ENCODE data around the gene LPP.

LPP gene

DNA sequence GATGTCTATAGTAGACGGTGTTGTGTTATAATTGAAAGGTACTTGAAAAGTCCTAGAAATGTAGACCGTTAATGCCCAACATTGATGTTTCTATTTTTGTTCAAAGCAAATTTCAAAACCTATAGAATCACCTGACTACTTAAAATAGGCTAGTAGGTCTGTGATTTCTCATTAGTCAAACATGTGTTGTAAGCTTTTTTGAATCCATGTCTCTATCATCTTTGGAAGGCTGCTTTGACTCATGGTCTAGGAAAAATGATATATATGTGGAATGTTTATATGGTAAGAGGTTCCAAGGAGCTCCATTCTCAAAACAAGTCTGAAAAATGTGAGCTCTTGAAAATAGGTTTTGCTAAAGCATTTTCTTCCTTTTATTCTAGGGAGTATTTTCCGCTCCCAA lies 375.3 kb downstream of the LPP start:
- no peak for DNase-seq

DNA sequence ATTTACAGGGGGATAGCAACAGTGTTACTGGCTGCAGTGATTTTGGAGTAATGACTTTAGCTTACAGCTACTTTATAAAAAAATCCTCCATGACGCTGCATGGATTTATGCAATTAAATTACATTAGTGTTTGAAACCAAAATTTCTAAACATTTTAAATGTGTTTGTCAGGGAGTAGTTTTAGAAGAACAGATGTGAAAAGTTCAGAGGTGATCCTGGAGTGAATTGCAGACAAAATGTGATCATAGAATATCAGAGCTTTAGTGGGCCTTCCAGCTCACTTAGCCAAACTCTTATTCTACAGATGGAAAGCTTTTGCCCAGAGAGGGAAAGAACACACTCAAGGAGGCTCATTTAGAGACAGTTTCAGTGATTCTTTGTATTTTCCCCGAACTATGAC lies 376.3 kb downstream of the LPP start:
- no peak for DNase-seq

DNA sequence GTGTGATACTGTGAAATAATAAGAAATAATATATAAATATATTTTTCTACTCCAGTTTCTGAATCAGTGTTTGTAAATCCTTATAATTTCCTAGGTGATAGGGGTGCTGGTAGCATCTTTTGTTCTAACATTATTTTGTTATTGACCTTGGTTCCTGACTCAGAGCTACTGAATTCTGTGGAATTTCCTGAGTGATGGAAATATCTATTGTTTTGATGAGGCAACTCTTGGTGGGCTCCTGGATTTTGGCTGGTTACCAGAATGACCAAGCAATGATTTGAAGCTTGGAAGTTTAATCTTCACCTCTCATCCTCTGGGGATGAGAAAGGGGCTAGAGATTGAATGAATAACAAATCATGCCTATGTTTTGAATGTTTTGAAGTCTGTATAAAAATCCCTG lies 377.3 kb downstream of the LPP start:
- DNase-seq: no peak

DNA sequence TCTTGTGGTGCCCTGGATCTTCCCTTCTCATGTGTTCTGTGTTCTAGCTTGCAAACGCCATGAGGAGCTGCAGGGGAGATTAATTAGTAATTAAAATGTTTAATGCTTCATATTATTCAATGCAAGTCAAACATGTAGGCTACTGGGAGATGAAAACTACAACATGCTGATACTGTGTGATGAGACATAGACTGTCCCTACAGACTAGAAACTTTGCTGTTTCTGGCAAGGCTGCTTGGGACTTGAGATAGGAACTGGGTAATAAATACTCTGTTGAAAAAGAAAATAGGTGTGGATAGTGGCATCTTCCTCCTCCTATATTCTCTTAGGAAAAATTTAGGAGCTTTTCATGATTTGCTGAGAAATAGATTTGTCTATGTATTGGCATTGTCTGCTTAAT lies 379.2 kb downstream of the LPP start:
- DNase-seq: no peak

DNA sequence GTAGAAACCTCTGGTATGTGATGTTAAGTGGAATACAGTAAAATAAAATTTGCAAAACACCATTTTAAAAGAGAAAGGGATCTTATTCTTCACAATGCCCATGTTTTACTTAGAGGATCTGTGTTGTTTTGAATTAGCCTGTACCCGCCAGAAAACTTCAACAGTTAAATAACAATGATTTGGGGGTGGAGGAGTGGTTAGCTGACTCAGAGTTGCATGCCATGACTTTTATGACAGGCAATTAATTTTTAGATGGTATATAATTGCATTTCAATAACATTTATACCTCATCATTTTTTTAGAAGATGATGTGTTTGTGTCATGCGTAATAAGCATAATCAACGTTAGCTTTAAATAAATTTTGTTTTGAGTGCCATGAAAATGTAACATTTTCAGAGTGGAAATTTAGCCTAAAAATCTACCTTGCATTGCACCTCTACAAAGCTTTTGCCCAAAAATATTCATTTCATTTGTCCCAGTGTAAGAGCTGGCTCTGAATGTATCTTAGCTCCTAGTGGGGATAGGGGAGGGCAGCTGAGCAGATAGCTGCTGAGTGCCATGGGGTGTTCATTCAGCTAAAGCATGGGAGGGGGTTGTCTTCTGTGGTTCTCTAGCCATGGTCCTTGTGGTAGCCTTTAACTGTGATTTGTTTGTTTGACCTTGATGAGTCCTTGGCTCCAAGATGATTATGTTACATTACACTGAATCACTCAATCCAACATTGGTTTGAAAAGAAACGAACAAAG lies 379.8 kb downstream of the LPP start:
- DNase-seq: no peak

DNA sequence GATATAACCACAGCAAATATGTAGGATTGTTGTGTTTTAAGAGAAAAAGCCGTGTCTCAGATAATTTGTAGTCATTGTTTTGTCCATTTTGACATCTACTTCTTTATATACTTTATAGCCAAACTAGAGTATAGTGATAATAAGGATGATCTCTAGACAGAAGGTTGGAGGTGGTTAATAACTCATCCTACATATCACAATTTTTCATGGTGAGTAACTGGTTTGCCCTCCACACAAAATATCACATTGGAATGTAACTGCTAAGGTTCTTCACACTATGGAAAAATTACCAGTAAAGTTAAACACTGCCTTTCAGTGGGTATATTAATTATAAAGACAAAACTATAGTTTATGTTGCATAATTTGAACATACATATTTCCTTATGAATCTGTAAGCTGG lies 380.7 kb downstream of the LPP start:
- DNase-seq: no peak

DNA sequence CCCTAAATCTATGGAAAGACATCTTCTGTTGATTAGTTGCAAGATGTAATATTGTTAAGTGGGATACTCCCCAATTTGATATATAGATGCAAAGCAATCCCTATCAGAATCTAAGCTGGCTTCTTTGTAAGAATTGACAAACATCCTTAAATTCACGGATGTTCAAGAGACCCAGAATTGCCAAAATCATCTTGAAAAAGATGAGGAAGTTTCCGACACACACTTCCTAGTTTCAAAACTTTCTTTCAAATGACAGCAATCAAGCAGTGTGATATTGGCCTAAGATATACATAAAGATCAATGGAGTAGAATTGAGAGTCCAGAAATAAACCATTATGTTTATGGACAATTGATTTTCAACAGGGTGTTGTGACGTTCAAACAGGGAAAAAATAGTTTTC lies 383.6 kb downstream of the LPP start:
- no peak for DNase-seq

DNA sequence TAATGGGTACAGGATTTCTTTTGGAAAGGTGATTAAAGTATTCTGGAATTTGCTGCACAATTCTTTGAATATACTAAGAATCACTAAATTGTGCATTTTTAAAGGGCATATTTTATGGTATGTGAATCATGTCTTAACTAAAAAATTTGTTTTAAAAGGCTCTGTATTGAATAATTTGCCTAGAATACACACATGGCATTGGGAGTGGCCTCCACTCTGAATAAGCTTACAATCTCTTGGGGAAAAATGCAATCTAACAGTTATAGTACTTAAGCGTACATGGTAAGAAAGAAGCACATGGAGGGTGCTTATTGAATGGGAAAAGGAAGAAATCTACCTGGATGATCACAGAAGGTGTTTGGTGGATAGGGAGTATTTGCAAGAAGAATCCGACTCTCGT lies 385.1 kb downstream of the LPP start:
- DNase-seq: no peak

DNA sequence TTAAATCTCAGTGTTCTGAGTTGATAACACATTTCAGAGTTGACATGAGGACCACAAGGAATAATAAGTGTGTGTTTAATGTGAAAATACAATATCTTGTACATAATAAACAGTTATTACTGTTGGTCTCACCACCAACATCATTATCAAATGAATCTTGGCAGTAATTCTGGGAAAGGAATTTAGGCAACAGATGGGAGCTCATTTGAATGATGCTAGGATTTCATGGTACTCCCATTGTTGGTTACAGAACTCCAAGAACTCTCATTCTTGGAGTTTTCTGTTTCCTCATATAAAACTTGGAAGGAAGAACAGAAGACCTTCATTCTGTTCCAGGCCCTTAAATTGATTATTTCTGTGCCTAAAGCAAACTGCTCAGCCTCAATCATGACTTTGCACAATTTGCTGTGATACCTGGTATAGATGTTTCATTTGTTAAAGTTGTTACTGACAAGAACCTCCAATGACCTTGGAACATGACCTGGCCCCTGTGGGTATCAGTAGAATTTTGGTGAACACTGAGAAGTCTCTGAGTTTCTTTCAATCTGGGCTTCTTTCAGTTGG lies 385.8 kb downstream of the LPP start:
- no peak for DNase-seq

DNA sequence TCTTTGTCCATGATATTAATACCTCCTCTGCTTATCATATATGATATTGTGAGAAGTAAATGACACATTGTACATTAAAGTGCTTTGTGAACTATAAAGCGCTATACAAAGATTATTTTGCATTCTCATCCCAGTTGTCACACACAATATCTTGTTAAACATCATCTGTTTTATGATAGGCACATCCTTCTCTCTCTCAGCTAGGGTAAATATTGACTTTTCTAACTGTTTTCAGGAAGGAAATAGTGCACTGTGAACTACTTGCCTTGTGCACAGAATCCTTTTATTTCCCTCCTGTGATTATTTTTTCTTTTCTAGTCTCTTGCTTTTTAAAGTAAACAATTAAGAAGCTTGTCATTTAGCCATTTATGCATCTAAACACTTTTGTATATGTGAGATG lies 388.2 kb downstream of the LPP start:
- no peak for DNase-seq

DNA sequence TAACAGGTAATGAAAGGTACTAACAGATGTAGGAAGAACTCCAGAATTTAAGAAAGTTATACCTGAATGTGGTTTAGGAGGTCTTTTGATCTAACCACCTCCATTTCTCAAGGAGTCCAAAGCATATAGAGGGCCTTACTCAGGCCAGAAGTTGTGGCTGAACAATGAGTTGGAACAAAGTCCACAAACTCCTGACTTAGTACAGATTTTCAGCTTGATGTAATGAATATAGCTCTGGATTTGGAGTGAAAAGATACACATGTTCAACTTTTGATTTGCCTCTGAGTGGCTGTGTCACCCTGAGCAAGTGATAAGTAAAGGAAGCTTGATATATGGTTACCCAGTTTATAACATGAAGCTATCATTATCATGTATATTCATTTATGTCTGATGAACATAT lies 390.1 kb downstream of the LPP start:
- DNase-seq: no peak

DNA sequence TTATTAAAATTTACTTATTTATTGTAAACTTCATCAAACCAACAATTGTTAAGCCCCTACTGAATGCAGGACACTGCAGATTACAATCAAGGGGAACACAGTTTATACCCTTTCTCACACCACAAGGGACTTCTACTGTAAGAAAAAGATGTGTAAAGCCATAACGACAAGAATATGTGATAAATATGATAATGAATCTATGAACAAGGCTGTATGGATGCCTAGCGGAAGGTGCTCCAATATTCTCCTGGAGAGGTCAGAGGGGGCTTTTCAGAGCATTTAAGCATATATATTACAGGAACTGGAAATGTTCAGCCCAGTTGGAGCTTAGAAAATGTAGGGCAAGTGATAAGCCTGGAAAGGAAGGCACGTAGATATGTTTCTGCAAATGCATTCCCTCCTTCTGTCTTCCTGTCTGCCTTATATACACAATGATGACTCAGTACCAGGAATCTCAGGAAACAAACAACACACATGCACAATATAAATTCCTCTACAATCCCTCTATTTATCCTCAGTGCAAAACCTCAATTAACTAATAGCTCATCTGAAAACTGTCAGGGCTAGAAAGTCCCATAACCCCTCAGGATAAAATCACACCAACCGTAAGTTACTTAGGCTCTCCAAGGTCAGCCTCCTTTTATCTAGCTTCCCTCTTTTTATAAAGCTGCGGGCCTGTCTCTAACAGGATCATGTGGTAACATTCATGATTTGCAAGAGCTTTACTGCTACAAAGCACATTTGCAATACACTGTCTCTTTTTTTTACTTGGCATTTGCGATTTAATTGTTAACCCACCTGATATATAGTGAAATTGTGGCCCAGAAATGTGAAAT lies 393.1 kb downstream of the LPP start:
- DNase-seq: no peak

DNA sequence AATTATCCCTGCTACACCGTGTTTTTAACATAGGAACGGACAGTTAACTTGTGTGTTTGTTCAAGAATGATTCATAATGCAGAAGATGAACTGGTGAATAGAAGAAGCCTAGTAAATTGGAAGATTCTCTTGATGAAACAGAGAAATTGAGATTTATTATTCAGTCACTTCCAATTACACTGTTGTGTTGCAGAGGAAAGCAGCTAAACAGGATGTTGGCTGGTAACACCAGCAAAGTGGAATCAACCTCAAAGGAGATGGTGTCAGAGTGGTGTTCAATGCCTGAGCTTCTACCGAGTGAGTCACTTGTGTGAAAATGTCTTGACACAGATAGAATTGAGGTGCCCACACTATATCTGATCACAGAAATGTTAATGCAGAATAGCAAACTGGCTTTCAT lies 399.6 kb downstream of the LPP start:
- no peak for DNase-seq

DNA sequence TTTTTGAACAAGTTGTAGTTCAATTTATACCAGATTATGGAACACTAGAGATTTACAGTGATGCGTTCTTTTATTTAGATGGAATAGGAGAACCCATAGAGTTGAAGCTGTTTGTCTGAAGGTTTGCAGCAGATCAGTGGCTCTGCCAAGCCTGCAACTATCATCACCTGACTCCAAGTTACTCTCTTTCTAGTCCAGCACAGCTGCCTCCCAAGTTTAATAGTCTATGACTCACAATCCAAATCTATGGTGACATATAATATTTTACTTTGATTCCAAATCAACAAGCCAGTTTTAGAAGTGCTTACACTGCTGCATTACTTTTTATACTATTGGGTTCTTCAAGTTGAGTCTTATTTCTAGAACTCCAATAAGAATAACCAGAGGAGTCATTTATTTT lies 400.4 kb downstream of the LPP start:
- no peak for DNase-seq

DNA sequence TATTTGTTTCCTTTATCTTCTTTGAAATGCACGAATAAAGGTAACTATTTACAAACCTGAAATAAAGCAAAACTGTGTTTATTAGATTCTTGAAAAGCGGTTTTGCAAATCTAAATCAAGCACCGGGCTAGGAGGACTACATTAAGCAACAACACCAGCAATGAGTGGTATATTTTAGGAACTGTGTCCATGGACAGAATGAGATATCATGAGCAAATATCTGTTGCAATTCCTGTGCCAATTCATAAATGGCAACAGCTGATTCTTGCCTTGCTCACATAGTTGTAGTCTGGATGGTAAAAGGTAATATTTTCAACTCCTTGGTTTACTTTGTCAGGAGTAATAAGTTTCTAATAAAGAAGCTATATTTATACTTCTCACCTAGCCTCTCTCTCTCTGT lies 403.3 kb downstream of the LPP start:
- no peak for DNase-seq

DNA sequence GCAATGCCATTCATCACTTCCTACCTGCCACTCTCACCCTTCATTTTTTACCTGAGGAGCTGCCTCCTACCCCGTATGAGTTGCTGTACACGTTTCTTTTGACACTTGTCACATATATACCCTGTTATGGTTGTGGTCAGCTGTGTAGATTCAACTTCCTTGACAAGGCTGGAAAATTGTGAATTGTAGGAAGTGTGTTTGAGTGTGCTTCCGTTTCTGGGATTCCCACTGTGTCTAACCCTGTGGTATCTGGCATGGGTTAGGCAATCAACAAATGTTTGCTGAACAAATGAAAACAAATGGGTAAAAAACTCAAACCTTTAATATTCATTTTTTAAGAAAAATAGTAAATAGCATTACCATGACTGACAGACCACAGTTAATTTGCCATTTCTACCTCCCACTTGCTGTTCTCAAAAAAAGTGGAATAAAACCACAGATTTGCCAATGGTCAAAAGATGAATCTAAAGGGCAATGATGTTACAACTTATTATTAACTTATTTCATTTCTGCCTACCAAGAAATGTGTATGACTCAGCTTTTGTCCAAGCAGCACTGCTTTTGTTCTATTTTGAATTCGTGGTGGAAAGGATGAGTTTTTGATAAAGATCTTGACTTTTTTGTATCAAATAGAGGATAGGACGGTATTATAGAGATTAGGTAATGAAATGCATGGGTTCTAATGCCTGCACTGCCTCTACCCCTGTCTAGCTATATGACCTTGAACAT lies 404.6 kb downstream of the LPP start:
- DNase-seq: no peak

DNA sequence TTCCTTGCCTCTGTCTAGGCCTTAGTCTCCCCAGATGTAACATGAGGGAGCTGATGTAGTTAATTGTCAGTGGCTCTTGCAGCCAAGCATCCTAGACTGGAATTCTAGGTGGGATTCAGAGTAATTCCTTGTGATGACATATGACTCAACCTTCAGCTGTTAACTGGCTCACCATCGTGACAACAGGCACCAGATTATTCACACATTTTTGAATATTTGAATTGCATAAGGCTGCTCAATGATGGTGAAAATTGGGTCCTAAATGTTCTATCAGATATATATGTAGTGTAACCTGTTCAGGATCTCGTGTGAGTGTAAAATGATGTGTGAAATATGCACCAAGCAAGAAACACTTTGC lies 405.1 kb downstream of the LPP start:
- no peak for DNase-seq

DNA sequence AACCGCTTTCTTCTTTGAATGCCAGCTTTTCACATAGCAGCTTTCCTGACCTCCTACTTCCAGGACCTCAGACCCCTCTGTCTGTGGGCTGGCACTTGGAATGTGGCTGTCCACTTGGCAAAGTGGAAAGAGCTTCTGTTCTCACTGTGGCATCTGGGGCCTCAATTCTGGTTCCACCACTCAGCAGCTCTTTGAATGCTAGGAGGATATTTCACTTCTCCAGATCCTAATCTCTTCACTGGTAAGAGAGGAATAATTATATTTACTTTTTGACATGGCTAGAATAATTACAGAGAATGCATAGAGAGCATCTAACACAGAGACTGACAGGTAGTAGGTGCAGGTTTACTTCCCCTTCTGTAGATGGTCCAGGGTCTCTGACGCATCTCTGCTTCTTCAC lies 405.9 kb downstream of the LPP start:
- no peak for DNase-seq

DNA sequence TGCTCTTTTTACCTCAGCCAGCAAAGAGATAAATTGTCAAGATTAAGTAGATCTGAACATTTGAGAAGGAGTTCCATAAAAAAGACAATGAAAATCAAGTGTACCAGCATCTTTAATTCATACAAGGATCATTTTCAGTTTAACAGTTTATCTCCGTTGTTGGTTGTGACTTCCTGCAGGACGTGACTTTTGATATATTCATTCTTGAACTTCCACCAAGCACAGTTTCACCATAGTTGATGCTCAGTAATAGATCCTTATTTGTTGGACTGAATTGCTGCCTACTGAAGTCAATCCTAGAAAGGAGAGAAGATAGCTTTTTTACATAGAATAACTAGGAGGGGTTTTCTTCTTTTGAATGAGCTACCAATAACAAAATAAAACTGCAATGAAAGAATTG lies 408.2 kb downstream of the LPP start:
- DNase-seq: no peak

DNA sequence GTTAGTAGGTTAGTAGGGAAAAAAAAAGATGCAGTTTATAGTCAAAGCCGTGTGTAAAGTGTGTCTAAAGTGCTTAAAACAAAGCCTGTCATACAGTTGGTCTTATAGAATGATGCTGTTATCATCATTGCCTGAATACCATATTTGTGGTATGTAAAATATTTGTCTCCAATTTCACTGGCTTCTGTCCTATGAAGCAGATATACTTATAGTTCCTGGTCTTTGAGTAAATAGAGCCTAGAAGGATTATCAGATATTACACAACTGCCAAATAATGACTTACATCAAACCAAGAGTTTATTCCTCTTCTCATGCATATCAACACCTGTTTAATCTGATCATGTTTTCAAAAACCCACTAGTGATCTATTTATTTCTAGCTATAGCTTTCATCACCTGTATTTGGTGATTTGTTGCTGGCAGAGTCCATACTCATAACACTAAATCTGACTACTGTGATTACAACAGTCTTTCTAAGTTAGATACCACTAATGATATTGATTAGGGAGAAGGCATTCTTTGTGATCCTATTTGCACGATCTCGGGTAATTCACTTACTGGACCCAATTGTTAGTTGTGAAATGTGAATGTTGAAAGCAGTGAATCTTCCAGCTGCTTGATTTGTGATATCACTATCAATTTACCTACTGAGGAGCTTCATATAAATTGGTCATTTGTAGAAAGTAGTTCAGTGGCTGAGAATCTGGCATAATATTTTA lies 413.7 kb downstream of the LPP start:
- DNase-seq: no peak

DNA sequence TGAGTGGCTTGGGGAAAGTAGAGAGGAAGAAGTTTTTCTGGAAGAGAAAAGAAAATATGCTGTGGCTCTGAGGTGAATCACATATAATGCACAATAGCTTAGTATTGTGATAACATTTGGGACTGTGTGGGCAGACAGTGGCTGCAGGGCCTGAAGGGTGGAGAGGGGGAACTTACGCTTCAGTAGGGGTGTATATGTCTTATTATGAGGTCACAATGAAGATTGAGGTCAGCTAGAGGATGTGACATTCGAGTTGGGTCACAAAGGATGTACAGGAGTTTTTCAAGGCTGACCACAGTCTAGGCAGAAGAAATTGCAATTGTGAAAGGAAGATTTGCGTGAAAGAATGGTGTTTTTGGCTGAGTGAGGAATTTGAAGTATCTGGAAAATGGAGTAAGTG lies 414.8 kb downstream of the LPP start:
- no peak for DNase-seq

DNA sequence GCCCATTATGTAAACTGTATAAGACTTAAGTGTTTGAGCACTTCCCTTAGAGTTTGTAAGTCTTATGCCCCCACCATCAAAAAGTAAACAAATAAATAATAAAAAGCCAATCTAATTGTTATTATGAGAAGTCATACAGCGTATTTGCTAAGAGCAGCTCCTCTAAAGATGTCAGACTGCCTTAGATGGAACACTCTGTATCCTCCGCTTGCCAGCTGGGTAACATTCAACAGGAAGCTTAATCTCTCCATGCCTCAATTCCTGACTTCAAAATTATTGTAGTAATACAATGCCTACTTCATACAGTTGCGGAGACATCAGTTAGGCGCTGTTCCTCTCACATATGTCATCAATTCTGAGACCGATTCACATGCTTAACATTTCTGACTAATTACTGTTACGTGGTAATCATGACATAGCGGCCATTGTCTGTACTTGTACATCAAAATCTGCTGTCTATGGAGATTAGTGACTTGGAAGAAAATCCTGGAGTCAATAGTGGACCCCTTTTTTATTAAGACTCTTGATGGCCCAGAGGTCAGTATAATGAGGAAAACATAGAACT lies 417.7 kb downstream of the LPP start:
- no peak for DNase-seq

All from GF-D8 (cell line).